Parathyroid adenoma (tissue), 2 donors: ENCODE data around the gene ZNF500.
"Not testable (repeated sequence)": the region's sequence is repeated elsewhere in the genome, so short reads cannot be mapped to it uniquely, and the experiment has no call there.

ENCODE experiments used
- H2AFZ ChIP-seq: fragments of 300-600 bp; sonication (generic); one replicate; pipeline ENCODE4 v1.7.0; 2017; ENCODE audit warnings: antibody characterized with exemption, mild to moderate bottlenecking
- H3K27ac ChIP-seq: fragments of 300-600 bp; sonication (generic); one replicate; pipeline ENCODE4 v1.7.0; 2017
- H3K27me3 ChIP-seq: fragments of 300-600 bp; sonication (generic); one replicate; pipeline ENCODE4 v1.7.0; 2017; ENCODE audit warnings: low read length; ENCODE audit not compliant: control insufficient read depth, insufficient read depth
- H3K36me3 ChIP-seq: fragments of 300-600 bp; sonication (generic); one replicate; pipeline ENCODE4 v1.7.0; 2017; ENCODE audit warnings: low read length; ENCODE audit not compliant: control insufficient read depth, insufficient read depth
- H3K4me1 ChIP-seq: fragments of 300-600 bp; sonication (generic); one replicate; pipeline ENCODE4 v1.7.0; 2017; ENCODE audit warnings: control low read depth
- H3K4me2 ChIP-seq: fragments of 300-600 bp; sonication (generic); one replicate; pipeline ENCODE4 v1.7.0; 2017; ENCODE audit warnings: low read length
- H3K4me3 ChIP-seq: fragments of 300-600 bp; sonication (generic); one replicate; pipeline ENCODE4 v1.7.0; 2017; ENCODE audit warnings: low read depth, low read length
- H3K79me2 ChIP-seq: fragments of 300-600 bp; sonication (generic); one replicate; pipeline ENCODE4 v1.7.0; 2017; ENCODE audit warnings: control low read depth
- H3K9ac ChIP-seq: fragments of 300-600 bp; sonication (generic); one replicate; pipeline ENCODE4 v1.7.0; 2017; ENCODE audit warnings: mild to moderate bottlenecking
- H3K9me3 ChIP-seq: fragments of 300-600 bp; sonication (generic); one replicate; pipeline ENCODE4 v1.7.0; 2017; ENCODE audit warnings: low read length; ENCODE audit not compliant: control insufficient read depth
- CTCF ChIP-seq: fragments of 300-600 bp; sonication (generic); IDR thresholded peaks from one replicate; pipeline ENCODE4 v1.7.0; 2017; ENCODE audit warnings: antibody characterized with exemption, mild to moderate bottlenecking
- donor health status: primary hyperparathyroidism.

The ZNF500 gene

GRCh38 chr16:4744555-4745273 lies 22.2 kb downstream of the ZNF500 start:
- Histone ChIP-seq H3K4me2 (no peak overlapping the region), H3K27ac (no peak overlapping the region), H2AFZ (no peak overlapping the region), H3K4me3 (no peak overlapping the region), H3K9ac (no peak overlapping the region), H3K79me2 (no peaks in the 10 kb centered on the region), H3K27me3 (no peaks in the 10 kb centered on the region), H3K4me1 (peaks cover 9% of the 10 kb centered on the region), H3K36me3 (no peaks in the 10 kb centered on the region), H3K9me3 (no peaks in the 10 kb centered on the region)
- no peak for TF ChIP-seq CTCF

DNA sequence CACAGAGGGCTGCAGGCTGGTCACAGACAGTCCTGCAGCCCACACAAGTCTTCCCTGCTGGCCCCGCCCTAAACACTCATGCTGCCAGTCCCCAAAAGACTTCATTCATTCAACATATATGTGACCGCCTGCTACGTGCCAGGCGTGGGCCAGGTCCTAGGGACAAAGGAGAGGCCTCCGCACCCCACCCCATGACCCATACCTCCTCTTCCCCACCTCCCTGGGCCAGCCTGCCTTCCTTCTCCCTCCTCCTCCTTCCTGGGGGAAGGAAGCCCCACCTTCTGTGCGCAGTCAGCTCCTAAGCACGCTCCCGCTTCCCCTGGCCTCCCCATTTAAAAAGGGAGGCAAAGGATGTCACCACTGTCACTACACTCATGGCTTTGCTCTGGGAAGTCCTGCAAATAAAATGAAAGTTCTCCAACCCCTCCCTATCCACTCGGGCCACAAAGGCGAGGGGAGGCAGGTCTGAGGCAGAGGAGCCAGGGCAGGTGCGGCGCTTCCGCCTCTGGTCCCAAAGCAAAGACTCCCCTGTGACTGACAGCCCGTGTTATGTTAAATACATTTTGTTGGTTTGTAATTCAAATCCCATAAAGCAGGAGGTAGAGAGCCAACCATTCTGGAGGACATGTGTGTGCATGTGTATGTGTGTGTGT lies 23.6 kb downstream of the ZNF500 start:
- peaks cover 9% of the 10 kb centered on the region for H3K4me1 ChIP-seq
- no peak overlapping the region for H3K4me3 ChIP-seq
- H3K79me2 ChIP-seq = no peaks in the 10 kb centered on the region
- TF ChIP-seq CTCF = no peak
- no peaks in the 10 kb centered on the region for H3K36me3 ChIP-seq
- no peaks in the 10 kb centered on the region for H3K9me3 ChIP-seq
- H3K27me3 ChIP-seq = no peaks in the 10 kb centered on the region
- peak overlapping the region; percentile 79 for H2AFZ ChIP-seq
- no peak overlapping the region for H3K9ac ChIP-seq
- H3K27ac ChIP-seq = no peak overlapping the region
- no peak overlapping the region for H3K4me2 ChIP-seq

DNA sequence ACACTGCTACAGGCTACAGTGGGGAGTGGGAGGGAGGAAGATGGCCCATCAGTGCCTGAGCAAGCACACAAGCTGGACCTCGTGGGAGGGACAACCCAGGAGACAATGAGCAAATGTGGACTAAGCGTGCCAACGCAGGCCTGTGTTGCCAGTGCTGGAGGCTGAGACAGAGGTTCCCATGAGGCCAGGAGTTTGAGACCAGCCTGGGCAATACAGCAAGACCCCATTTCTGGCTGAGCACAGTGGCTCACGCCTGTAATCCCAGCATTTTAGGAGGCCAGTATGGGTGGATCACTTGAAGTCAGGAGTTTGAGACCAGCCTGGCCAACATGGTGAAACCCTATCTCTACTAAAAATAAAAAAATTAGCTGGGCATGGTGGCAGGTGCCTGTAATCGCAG lies 28.6 kb downstream of the ZNF500 start:
- not testable (repeated sequence) for H3K27ac ChIP-seq, H3K9me3 ChIP-seq, H2AFZ ChIP-seq, H3K79me2 ChIP-seq, H3K36me3 ChIP-seq, H3K4me2 ChIP-seq, H3K27me3 ChIP-seq, H3K9ac ChIP-seq, H3K4me3 ChIP-seq
- H3K4me1 ChIP-seq = peaks cover 12% of the 10 kb centered on the region

DNA sequence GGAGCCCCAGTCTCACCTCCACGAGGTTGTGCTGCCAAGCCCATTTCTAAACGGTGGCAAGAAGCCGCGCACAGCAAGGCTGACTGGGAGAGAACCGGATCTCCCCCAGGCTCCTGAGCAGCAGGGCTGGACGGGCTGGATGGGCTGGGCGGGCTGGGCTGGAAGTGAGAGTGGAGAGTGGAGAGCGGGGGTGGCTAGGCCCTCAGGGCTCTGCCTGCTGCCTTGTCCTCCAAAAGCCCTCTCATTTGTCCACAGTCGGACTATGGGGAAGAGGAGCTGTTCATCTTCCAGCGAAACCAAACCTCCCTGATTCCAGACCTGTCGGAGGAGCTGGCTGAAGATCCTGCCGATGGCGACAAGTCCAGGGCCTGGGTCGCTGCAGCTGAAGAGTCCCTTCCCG lies 29.4 kb downstream of the ZNF500 start:
- no peak overlapping the region for H3K27ac ChIP-seq
- peaks cover 6% of the 10 kb centered on the region for H3K4me1 ChIP-seq
- H3K36me3 ChIP-seq = no peaks in the 10 kb centered on the region
- H3K27me3 ChIP-seq = no peaks in the 10 kb centered on the region
- H2AFZ ChIP-seq = no peak overlapping the region
- no peak for TF ChIP-seq CTCF
- no peaks in the 10 kb centered on the region for H3K79me2 ChIP-seq
- no peak overlapping the region for H3K9ac ChIP-seq
- H3K9me3 ChIP-seq = no peaks in the 10 kb centered on the region
- no peak overlapping the region for H3K4me3 ChIP-seq
- no peak overlapping the region for H3K4me2 ChIP-seq

DNA sequence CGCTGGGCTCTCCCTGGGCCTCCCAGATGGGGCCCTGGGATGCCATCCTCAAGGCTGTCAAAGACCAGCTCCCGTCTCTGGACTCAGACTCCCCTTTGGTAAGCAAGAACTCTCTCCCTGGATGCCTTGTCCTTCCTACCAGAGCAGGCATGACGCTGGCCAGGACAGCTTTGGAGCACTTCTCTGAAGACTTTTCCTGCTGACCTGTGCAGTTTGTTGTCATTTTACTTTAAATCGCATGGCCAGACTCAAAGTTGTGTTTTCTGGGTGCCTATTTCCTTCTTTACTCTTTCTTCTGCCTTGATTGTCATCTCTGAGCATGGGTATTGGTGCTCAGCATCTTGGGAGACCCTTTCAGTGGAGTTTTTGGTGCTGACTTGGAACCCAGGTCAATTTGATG lies 30.4 kb downstream of the ZNF500 start:
- Histone ChIP-seq H3K36me3 (no peaks in the 10 kb centered on the region), H3K4me2 (no peak overlapping the region), H3K79me2 (no peaks in the 10 kb centered on the region), H3K27ac (no peak overlapping the region), H3K27me3 (no peaks in the 10 kb centered on the region), H2AFZ (no peak overlapping the region), H3K9me3 (no peaks in the 10 kb centered on the region), H3K4me3 (no peak overlapping the region), H3K9ac (no peak overlapping the region), H3K4me1 (peaks cover 6% of the 10 kb centered on the region)
- no peak for TF ChIP-seq CTCF
